NCI-H345 treated with DMSO at 0.1 percent for 48 hours (cell line): ENCODE data around the gene LORICRIN.
A peak's percentile ranks its signal among the peaks of the same experiment; 100 is the strongest.

Experiments used
- DNase-seq: peaks from one replicate; lab custom pipeline; 2025; ENCODE audit not compliant: unreplicated experiment; lab: John Stamatoyannopoulos, UW

The LORICRIN gene

GRCh38 chr1:153248176-153248879, 11.2 kb upstream of the LORICRIN start:
- no peak for DNase-seq

- no peak for DNase-seq
Measured at GRCh38 chr1:153250166-153250565, 9.3 kb upstream of the LORICRIN start.

- no peak for DNase-seq
Measured at GRCh38 chr1:153251087-153251486, 8.4 kb upstream of the LORICRIN start.

- DNase-seq, result no peak
Measured at GRCh38 chr1:153251562-153251961, 7.9 kb upstream of the LORICRIN start.

GRCh38 chr1:153251988-153252387, 7.5 kb upstream of the LORICRIN start:
- DNase-seq, result no peak

- DNase-seq, result no peak
Measured at GRCh38 chr1:153253076-153253475, 6.4 kb upstream of the LORICRIN start.

- DNase-seq, result no peak
Measured at GRCh38 chr1:153253693-153254092, 5.8 kb upstream of the LORICRIN start.

GRCh38 chr1:153260585-153261280, 1.2 kb downstream of the LORICRIN start:
- DNase-seq, result peak; percentile 29

- DNase-seq, result peak; percentile 41
Measured at GRCh38 chr1:153261281-153262069, 2.0 kb downstream of the LORICRIN start.

- DNase-seq, result no peak
Measured at GRCh38 chr1:153262070-153262366, 2.5 kb downstream of the LORICRIN start.

GRCh38 chr1:153262462-153263157, 3.1 kb downstream of the LORICRIN start:
- DNase-seq, result no peak

- no peak for DNase-seq
Measured at GRCh38 chr1:153265457-153265856, 6.0 kb downstream of the LORICRIN start.

- no peak for DNase-seq
Measured at GRCh38 chr1:153271711-153272110, 12.2 kb downstream of the LORICRIN start.

GRCh38 chr1:153272186-153272585, 12.7 kb downstream of the LORICRIN start:
- no peak for DNase-seq

GRCh38 chr1:153277852-153278251, 18.4 kb downstream of the LORICRIN start:
- DNase-seq, result peak; percentile 22

GRCh38 chr1:153288634-153289275, 29.3 kb downstream of the LORICRIN start:
- DNase-seq, result no peak

GRCh38 chr1:153291514-153291913, 32.0 kb downstream of the LORICRIN start:
- DNase-seq, result no peak

- no peak for DNase-seq
Measured at GRCh38 chr1:153292185-153292584, 32.7 kb downstream of the LORICRIN start.

- no peak for DNase-seq
Measured at GRCh38 chr1:153292740-153293479, 33.4 kb downstream of the LORICRIN start.

- no peak for DNase-seq
Measured at GRCh38 chr1:153293480-153293775, 33.9 kb downstream of the LORICRIN start.
